Glutamatergic neuron (in vitro differentiated cells): Measurements from ENCODE around the gene FAM221A. TPM values are rescaled to one million over a fixed set of nuclear protein-coding genes. Genes with fewer than 3 reads are reported as not detected.

Experiments
- DNase-seq: peaks from one replicate; pipeline ENCODE4 v3.0.0; 2022
- H3K27ac Mint-ChIP-seq: one replicate; pipeline ENCODE4 v1.8.0; 2020; ENCODE audit warnings: mild to moderate bottlenecking, mixed read lengths, inconsistent platforms; ENCODE audit not compliant: unreplicated experiment
- H3K27me3 Mint-ChIP-seq: one replicate; pipeline ENCODE4 v1.8.0; 2020; ENCODE audit warnings: mild to moderate bottlenecking, moderate library complexity, mixed read lengths, inconsistent platforms; ENCODE audit not compliant: unreplicated experiment
- H3K36me3 Mint-ChIP-seq: one replicate; pipeline ENCODE4 v1.8.0; 2020; ENCODE audit warnings: mild to moderate bottlenecking, mixed read lengths, inconsistent platforms; ENCODE audit not compliant: unreplicated experiment
- H3K4me1 Mint-ChIP-seq: one replicate; pipeline ENCODE4 v1.8.0; 2020; ENCODE audit warnings: mild to moderate bottlenecking, low read depth, mixed read lengths, inconsistent platforms; ENCODE audit not compliant: unreplicated experiment
- H3K4me3 Mint-ChIP-seq: one replicate; pipeline ENCODE4 v1.8.0; 2020; ENCODE audit warnings: mild to moderate bottlenecking, mixed read lengths, inconsistent platforms; ENCODE audit not compliant: unreplicated experiment
- H3K9me3 Mint-ChIP-seq: one replicate; pipeline ENCODE4 v1.8.0; 2020; ENCODE audit warnings: mild to moderate bottlenecking, moderate library complexity, mixed read lengths, inconsistent platforms; ENCODE audit not compliant: unreplicated experiment
- total RNA-seq: library from RNA; stranded (reverse); fragmentation: NEBNext Ultra II Directional; extraction: Animal tissue kit (Norgen Biotek cat#: 25700); gene quantifications from one replicate; pipeline ENCODE4 v1.2.1, GENCODE V29; 2021; ENCODE audit not compliant: unreplicated experiment
- TF ChIP-seq, protein P1 (sequence below): fragments of 200-600 bp; sonication (generic); IDR thresholded peaks from one replicate; pipeline ENCODE4 v1.5.0; 2021; ENCODE audit not compliant: partially characterized antibody, unreplicated experiment

The FAM221A gene
- total RNA-seq, 1 donor from 2014 or later: 23.2 TPM

DNA sequence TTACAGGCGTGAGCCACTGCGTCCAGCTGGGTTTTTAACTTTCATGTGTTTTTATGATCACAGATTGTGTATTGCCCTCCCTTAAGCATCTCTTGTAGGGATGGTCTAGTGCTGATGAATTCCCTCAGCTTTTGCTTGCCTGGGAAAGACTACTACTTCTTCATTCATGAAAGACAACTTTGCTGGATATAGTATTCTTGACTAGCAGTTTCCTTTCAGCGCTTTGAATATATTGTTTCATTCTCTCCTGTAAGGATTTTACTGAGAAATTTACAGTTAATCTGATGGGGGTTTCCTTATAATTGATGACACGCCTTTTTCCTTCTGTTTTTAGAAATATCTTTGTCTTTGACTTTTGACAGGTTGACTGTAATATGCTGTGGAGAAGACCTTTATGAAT lies 63.2 kb downstream of the FAM221A start:
- no peak for DNase-seq
- H3K4me3 Mint-ChIP-seq: no peak overlapping the region

DNA sequence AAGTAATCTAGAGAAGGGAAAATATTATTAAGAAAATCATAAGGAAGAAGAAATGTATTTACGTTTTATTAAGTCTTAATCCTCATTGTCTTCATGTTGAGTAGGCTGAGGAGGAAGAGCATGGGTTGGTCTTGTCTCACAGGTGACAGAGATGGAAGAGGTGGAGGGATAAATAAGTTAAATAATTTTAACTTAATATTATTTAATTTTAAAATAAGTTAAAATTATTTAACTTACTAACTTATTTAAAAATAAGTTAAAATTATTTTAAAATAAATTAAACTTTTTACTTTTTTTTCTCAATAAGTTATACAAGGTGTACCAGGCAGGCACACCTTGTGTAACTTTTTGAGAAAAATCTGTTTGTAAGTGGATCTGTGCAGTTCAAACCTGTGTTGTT lies 66.6 kb downstream of the FAM221A start:
- Mint-ChIP-seq H3K4me1 (no peaks in the 10 kb centered on the region), H3K9me3 (peaks cover 4% of the 10 kb centered on the region), H3K27me3 (peaks cover 1% of the 10 kb centered on the region), H3K27ac (no peak overlapping the region), H3K4me3 (no peak overlapping the region), H3K36me3 (peaks cover 18% of the 10 kb centered on the region)
- no peak for DNase-seq
- TF ChIP-seq, protein P1, sequence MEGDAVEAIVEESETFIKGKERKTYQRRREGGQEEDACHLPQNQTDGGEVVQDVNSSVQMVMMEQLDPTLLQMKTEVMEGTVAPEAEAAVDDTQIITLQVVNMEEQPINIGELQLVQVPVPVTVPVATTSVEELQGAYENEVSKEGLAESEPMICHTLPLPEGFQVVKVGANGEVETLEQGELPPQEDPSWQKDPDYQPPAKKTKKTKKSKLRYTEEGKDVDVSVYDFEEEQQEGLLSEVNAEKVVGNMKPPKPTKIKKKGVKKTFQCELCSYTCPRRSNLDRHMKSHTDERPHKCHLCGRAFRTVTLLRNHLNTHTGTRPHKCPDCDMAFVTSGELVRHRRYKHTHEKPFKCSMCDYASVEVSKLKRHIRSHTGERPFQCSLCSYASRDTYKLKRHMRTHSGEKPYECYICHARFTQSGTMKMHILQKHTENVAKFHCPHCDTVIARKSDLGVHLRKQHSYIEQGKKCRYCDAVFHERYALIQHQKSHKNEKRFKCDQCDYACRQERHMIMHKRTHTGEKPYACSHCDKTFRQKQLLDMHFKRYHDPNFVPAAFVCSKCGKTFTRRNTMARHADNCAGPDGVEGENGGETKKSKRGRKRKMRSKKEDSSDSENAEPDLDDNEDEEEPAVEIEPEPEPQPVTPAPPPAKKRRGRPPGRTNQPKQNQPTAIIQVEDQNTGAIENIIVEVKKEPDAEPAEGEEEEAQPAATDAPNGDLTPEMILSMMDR: no peak

More for the DNA sequence above, 63.2 kb downstream of the FAM221A start:
- TF ChIP-seq, protein P1: no peak
- Mint-ChIP-seq H3K36me3 (peaks cover 18% of the 10 kb centered on the region), H3K27me3 (peaks cover 1% of the 10 kb centered on the region), H3K27ac (no peak overlapping the region), H3K9me3 (peaks cover 4% of the 10 kb centered on the region), H3K4me1 (no peaks in the 10 kb centered on the region)

DNA sequence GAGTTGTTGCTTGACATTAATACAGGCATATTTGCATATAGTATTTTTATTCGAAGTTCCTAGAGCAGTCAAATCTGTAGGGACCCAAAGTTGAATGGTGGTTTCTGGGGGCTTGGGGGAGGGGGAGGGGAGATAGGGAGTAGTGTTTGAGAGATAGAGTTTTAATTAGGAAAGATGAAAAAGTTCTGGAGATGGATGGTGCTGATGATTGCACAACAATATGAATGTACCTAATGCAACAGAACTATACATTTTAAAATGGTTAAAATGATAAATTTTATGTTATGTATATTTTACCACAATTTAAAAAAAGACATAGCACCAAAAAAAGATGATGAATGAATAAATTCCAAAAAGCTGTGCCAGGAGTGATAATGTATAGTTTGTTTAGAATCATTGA lies 71.9 kb downstream of the FAM221A start:
- Mint-ChIP-seq H3K9me3 (no peaks in the 10 kb centered on the region), H3K4me1 (no peaks in the 10 kb centered on the region), H3K27me3 (no peaks in the 10 kb centered on the region), H3K4me3 (no peak overlapping the region), H3K27ac (no peak overlapping the region), H3K36me3 (peaks cover 5% of the 10 kb centered on the region)
- TF ChIP-seq, protein P1: no peak
- no peak for DNase-seq

Other genes starting within 250 kb of the FAM221A start
- gene IGF2BP3, start 209.7 kb upstream of the FAM221A start, total RNA-seq: 47.0 TPM
- 108 TPM for gene TRA2A, start 148.2 kb upstream of the FAM221A start, total RNA-seq
- gene CCDC126, start 82.8 kb upstream of the FAM221A start, total RNA-seq: 17.4 TPM
- 1.7 TPM for gene STK31, start 30.0 kb downstream of the FAM221A start, total RNA-seq